IPS-15b (cell line): ENCODE data around the gene GGPS1.
"Not testable (repeated sequence)": the region's sequence is repeated elsewhere in the genome, so short reads cannot be mapped to it uniquely, and the experiment has no call there.

ENCODE experiments used
- H3K27me3 ChIP-seq: one replicate; pipeline ENCODE4 v1.6.1; 2013; ENCODE audit warnings: low read length; ENCODE audit not compliant: control insufficient read depth, insufficient read depth
- H3K36me3 ChIP-seq: one replicate; pipeline ENCODE4 v1.6.1; 2013; ENCODE audit warnings: low read length; ENCODE audit not compliant: control insufficient read depth, insufficient read depth
- H3K4me1 ChIP-seq: one replicate; pipeline ENCODE4 v1.6.1; 2013; ENCODE audit warnings: mild to moderate bottlenecking, low read length; ENCODE audit not compliant: control insufficient read depth, insufficient read depth
- H3K4me3 ChIP-seq: one replicate; pipeline ENCODE4 v1.5.1; 2013; ENCODE audit warnings: low read depth, low read length
- H3K9ac ChIP-seq: one replicate; pipeline ENCODE4 v1.6.1; 2013; ENCODE audit warnings: low read depth, mild to moderate bottlenecking, low read length
- H3K9me3 ChIP-seq: one replicate; pipeline ENCODE4 v1.6.1; 2013; ENCODE audit warnings: mild to moderate bottlenecking, low read length; ENCODE audit not compliant: control insufficient read depth, insufficient read depth

GGPS1 gene

DNA sequence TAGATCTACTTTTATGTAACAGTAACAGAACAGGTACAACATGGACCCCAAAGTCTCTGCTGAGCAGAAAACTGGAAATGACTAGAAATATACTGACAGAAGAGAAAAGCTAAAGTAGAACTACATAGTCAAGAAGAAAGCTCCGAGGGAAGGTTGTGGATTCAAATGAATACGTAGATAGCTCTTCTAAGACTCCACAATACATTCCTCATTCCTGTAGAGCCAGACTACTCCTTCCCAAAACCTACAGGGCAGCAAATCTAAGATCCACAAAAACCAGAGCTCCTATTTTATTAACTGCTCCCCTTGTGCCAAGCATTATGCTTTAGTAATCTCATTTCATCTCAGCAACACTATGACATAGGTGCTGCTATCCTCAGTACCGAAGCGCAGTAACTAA lies 35.6 kb upstream of the GGPS1 start:
- Histone ChIP-seq H3K27me3 (no peaks in the 10 kb centered on the region), H3K36me3 (no peaks in the 10 kb centered on the region), H3K9ac (no peak overlapping the region), H3K4me3 (no peak overlapping the region), H3K9me3 (no peaks in the 10 kb centered on the region), H3K4me1 (no peaks in the 10 kb centered on the region)

GRCh38 chr1:235293322-235293942 lies 34.9 kb upstream of the GGPS1 start:
- no peaks in the 10 kb centered on the region for H3K36me3 ChIP-seq
- H3K4me1 ChIP-seq = no peaks in the 10 kb centered on the region
- H3K9me3 ChIP-seq = no peaks in the 10 kb centered on the region
- H3K27me3 ChIP-seq = no peaks in the 10 kb centered on the region
- no peak overlapping the region for H3K4me3 ChIP-seq
- H3K9ac ChIP-seq = no peak overlapping the region

- H3K4me1 ChIP-seq = no peaks in the 10 kb centered on the region
- H3K9ac ChIP-seq = no peak overlapping the region
- H3K36me3 ChIP-seq = no peaks in the 10 kb centered on the region
- H3K27me3 ChIP-seq = no peaks in the 10 kb centered on the region
- no peaks in the 10 kb centered on the region for H3K9me3 ChIP-seq
- no peak overlapping the region for H3K4me3 ChIP-seq
Observed at GRCh38 chr1:235295902-235296350, 32.4 kb upstream of the GGPS1 start.

- Histone ChIP-seq H3K4me1 (no peaks in the 10 kb centered on the region), H3K4me3 (no peak overlapping the region), H3K27me3 (no peaks in the 10 kb centered on the region), H3K9ac (no peak overlapping the region), H3K36me3 (no peaks in the 10 kb centered on the region), H3K9me3 (no peaks in the 10 kb centered on the region)
Observed at GRCh38 chr1:235296729-235297128, 31.6 kb upstream of the GGPS1 start.

GRCh38 chr1:235297579-235297978 lies 30.8 kb upstream of the GGPS1 start:
- H3K4me3 ChIP-seq = no peak overlapping the region
- H3K9ac ChIP-seq = no peak overlapping the region

DNA sequence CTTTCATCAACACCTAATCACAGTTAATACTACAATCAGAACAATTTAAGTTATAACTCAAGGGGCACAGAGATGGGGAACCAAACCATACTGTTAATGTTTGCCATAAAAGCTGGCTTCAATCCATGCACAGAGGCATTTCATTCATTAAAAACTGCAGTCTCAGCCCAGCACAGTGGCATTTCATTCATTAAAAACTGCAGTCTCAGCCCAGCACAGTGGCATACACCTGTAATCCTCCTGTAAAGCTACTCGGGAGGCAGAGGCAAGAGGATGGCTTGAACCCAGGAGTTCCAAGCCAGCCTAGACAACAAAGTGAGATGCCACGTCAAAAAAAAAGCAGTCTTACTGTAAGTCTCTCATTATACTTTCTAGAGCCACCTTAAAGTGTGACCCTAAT lies 29.6 kb upstream of the GGPS1 start:
- H3K9me3 ChIP-seq = no peaks in the 10 kb centered on the region
- H3K36me3 ChIP-seq = no peaks in the 10 kb centered on the region
- H3K4me3 ChIP-seq = no peak overlapping the region
- H3K27me3 ChIP-seq = no peaks in the 10 kb centered on the region
- H3K9ac ChIP-seq = no peak overlapping the region
- H3K4me1 ChIP-seq = no peaks in the 10 kb centered on the region

More at GRCh38 chr1:235297579-235297978, 30.8 kb upstream of the GGPS1 start:
- no peaks in the 10 kb centered on the region for H3K27me3 ChIP-seq
- no peaks in the 10 kb centered on the region for H3K4me1 ChIP-seq
- H3K9me3 ChIP-seq = no peaks in the 10 kb centered on the region
- H3K36me3 ChIP-seq = no peaks in the 10 kb centered on the region

DNA sequence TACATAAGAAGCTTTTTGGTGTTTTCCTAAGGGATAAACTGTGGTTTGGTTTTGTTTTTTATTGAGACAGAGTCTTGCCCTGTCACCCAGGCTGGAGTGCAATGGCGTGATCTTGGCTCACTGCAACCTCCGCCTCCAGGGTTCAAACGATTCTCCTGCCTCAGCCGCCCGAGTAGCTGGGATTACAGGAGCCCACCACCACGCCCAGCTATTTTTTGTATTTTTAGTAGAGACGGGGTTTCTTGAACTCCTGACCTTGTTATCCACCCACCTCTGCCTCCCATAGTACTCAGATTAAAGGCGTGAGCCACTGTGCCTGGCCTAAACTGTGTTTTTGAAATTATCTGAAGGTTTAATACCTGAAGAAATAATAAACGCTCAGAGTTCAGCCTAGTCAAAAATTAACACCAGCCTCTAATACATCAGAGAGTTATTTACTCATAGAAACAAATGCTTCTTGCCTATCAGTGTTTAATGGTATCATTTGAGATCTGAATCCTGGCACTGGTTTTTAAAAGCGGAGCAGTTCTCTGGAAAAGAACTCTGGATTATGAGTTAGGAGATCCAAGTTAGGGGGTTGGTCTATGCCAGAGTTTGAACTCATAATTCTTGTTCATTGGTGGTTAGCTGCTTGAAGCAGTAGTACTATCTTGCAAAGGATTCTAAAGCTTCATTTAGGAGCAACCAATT lies 29.1 kb upstream of the GGPS1 start:
- H3K9ac ChIP-seq = no peak overlapping the region
- no peak overlapping the region for H3K4me3 ChIP-seq
- H3K27me3 ChIP-seq = no peaks in the 10 kb centered on the region
- H3K36me3 ChIP-seq = no peaks in the 10 kb centered on the region
- H3K4me1 ChIP-seq = no peaks in the 10 kb centered on the region
- H3K9me3 ChIP-seq = no peaks in the 10 kb centered on the region

DNA sequence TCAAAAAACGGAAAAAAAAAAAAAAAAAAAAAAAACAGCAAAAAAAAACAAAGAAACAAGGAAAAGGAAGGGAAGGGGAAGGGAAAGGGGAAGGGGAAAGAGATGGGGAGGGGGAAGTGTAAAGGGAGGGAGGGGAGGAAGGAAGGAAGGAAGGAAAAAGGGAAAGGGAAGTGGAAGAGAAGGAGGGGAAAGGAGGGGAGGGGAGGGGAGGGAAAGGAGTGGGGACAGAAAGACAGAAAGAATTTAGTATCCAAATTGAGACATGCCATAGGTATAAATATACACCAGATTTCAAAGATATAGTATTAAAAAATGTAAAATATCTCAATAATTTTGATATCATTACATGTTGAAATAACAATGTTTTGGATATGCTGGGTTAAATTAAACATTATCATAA lies 26.2 kb upstream of the GGPS1 start:
- Histone ChIP-seq H3K4me3 (no peak overlapping the region), H3K4me1 (no peaks in the 10 kb centered on the region), H3K9ac (no peak overlapping the region), H3K9me3 (no peaks in the 10 kb centered on the region), H3K27me3 (no peaks in the 10 kb centered on the region), H3K36me3 (no peaks in the 10 kb centered on the region)

GRCh38 chr1:235304549-235305451 lies 23.6 kb upstream of the GGPS1 start:
- H3K27me3 ChIP-seq = no peaks in the 10 kb centered on the region

DNA sequence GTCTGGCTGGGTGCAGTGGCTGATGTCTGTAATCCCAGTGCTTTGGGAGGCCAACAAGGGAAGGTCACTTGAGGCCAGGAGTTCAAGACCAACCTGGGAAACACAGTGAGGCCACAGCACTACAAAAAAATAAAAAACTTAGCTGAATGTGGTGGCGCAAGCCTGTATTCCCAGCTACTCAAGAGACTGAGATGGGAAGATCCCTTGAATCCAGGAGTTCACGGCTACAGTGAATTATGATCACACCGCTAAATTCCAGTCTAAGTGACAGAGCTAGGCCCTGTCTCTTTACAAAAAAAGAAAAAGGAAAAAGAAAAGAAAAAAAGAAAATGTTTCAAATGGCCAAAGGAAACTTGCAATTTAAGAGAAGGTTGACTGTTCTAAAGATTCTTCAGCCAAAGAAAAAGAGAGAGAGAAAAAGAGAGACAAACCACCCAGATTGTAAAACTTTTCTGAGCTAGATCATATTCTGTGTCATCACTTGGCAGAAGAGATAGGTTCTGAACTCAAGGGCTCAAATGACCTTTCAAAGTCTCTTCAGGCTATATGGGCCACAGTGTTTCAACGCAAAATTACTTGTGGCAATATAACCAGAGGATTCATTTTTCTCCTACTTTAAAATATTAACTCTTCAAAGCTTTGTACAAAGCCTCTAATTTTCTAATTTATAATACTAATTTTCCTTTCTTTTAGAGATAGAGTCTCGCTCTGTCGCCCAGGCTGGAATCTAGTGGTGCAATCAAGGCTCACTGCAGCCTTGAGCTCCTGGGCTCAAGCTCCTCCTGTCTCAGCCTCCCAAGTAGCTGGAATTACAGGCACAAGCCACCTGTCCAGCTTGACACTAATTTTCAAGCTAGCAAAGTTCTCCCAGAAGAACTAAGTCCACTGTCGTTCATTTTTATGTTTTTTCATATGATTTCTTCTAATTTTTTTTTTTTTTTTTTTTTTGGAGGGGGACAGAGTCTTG lies 20.9 kb upstream of the GGPS1 start:
- H3K9ac ChIP-seq = no peak overlapping the region
- no peaks in the 10 kb centered on the region for H3K27me3 ChIP-seq
- no peaks in the 10 kb centered on the region for H3K9me3 ChIP-seq
- no peak overlapping the region for H3K4me3 ChIP-seq
- no peaks in the 10 kb centered on the region for H3K4me1 ChIP-seq
- no peaks in the 10 kb centered on the region for H3K36me3 ChIP-seq

More at GRCh38 chr1:235304549-235305451, 23.6 kb upstream of the GGPS1 start:
- no peaks in the 10 kb centered on the region for H3K36me3 ChIP-seq
- no peaks in the 10 kb centered on the region for H3K9me3 ChIP-seq
- H3K9ac ChIP-seq = no peak overlapping the region
- H3K4me1 ChIP-seq = no peaks in the 10 kb centered on the region
- no peak overlapping the region for H3K4me3 ChIP-seq

DNA sequence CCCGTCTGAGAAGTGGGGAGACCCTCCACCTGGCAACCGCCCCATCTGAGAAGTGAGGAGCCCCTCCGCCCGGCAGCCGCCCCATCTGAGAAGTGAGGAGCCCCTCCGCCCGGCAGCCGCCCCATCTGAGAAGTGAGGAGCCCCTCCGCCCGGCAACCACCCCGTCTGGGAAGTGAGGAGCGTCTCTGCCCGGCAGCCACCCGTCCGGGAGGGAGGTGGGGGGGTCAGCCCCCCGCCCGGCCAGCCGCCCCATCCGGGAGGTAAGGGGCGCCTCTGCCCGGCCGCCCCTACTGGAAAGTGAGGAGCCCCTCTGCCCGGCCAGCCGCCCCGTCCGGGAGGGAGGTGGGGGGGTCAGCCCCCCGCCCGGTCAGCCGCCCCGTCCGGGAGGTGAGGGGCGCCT lies 19.2 kb upstream of the GGPS1 start:
- not testable (repeated sequence) for H3K27me3 ChIP-seq, H3K4me1 ChIP-seq, H3K9ac ChIP-seq, H3K9me3 ChIP-seq, H3K36me3 ChIP-seq, H3K4me3 ChIP-seq
